Sciatic nerve (tissue), 1 donor: Measurements from ENCODE around the gene NCCRP1. TPM values are rescaled to one million over a fixed set of nuclear protein-coding genes. Genes with fewer than 3 reads are reported as not detected.

Experiments
- total RNA-seq: library from RNA; stranded (reverse); fragmentation: NEBNext Ultra II Directional; extraction: Animal tissue kit (Norgen Biotek cat#: 25700); gene quantifications from one replicate; pipeline ENCODE4 v1.2.1, GENCODE V29; 2021
- donor health status: DM: no; HTN: no; CAD: no.

The NCCRP1 gene
- total RNA-seq, 1 donor from 2014 or later = not detected

Other genes with a start within 250 kb of the NCCRP1 start
- gene FBXO17, start 221.2 kb upstream of the NCCRP1 start, total RNA-seq = 30.0 TPM
- gene FBXO27, start 164.4 kb upstream of the NCCRP1 start, total RNA-seq = 13.4 TPM
- gene ACP7, start 112.6 kb upstream of the NCCRP1 start, total RNA-seq = 1.6 TPM
- 43.5 TPM for gene PAK4, start 71.2 kb upstream of the NCCRP1 start, total RNA-seq
- not detected for gene SYCN, start 7.3 kb downstream of the NCCRP1 start, total RNA-seq
- gene IFNL3, start 48.0 kb downstream of the NCCRP1 start, total RNA-seq = not detected
- not detected for gene IFNL4, start 51.9 kb downstream of the NCCRP1 start, total RNA-seq
- not detected for gene IFNL2, start 71.4 kb downstream of the NCCRP1 start, total RNA-seq
- gene IFNL1, start 99.4 kb downstream of the NCCRP1 start, total RNA-seq = not detected
- gene LRFN1, start 123.9 kb downstream of the NCCRP1 start, total RNA-seq = 1.3 TPM
- 51.2 TPM for gene GMFG, start 139.1 kb downstream of the NCCRP1 start, total RNA-seq
- gene SAMD4B, start 145.5 kb downstream of the NCCRP1 start, total RNA-seq = 139 TPM
- 38.7 TPM for gene PAF1, start 194.1 kb downstream of the NCCRP1 start, total RNA-seq
- 37.2 TPM for gene MED29, start 194.4 kb downstream of the NCCRP1 start, total RNA-seq
- gene ZFP36, start 209.9 kb downstream of the NCCRP1 start, total RNA-seq = 342 TPM
- gene PLEKHG2, start 215.7 kb downstream of the NCCRP1 start, total RNA-seq = 89.2 TPM
- gene RPS16, start 239.0 kb downstream of the NCCRP1 start, total RNA-seq = 1,367 TPM
- 102 TPM for gene SUPT5H, start 248.6 kb downstream of the NCCRP1 start, total RNA-seq